Liver (tissue), 10 donors: ENCODE measurements around the gene SLC9A4. TPM values are rescaled to one million over a fixed set of nuclear protein-coding genes. Genes with fewer than 3 reads are reported as not detected.

Experiments used
- DNase-seq: peaks from one replicate; pipeline ENCODE4 v3.0.0-alpha.2; 2017; ENCODE audit warnings: low spot score
- H3K27ac ChIP-seq, 2 donors: one replicate each; pipeline ENCODE4 v1.7.0; 2013; ENCODE audit warnings: inconsistent platforms in 2 of 2, low read length in 2 of 2, control low read depth in 1 of 2, low read depth in 1 of 2, mild to moderate bottlenecking in 1 of 2
- H3K27me3 ChIP-seq, 4 donors: one replicate each; pipeline versions ENCODE4 v1.6.1 to v1.7.0; 2013; ENCODE audit warnings: low read length in 3 of 4, inconsistent platforms in 1 of 4, mild to moderate bottlenecking in 1 of 4, moderate library complexity in 1 of 4; ENCODE audit not compliant: control insufficient read depth in 4 of 4, insufficient read depth in 4 of 4
- H3K36me3 ChIP-seq, 4 donors: one replicate each; pipeline versions ENCODE4 v1.6.1 to v1.7.0; 2013; ENCODE audit warnings: low read length in 3 of 4, mild to moderate bottlenecking in 3 of 4, low read depth in 1 of 4, moderate library complexity in 1 of 4; ENCODE audit not compliant: control insufficient read depth in 4 of 4, insufficient read depth in 3 of 4
- H3K4me1 ChIP-seq, 4 donors: one replicate each; pipeline versions ENCODE4 v1.6.1 to v1.7.0; 2013; ENCODE audit warnings: low read length in 3 of 4, mild to moderate bottlenecking in 3 of 4, moderate library complexity in 1 of 4; ENCODE audit not compliant: control insufficient read depth in 4 of 4, insufficient read depth in 4 of 4
- H3K4me3 ChIP-seq, 3 donors: one replicate each; pipeline versions ENCODE4 v1.6.1 to v1.7.0; 2013; ENCODE audit warnings: low read length in 3 of 3, control low read depth in 1 of 3, low read depth in 1 of 3, mild to moderate bottlenecking in 1 of 3
- H3K9ac ChIP-seq, 2 donors: one replicate each; pipeline ENCODE4 v1.7.0; 2013; ENCODE audit warnings: low read length in 2 of 2, mild to moderate bottlenecking in 2 of 2, moderate library complexity in 2 of 2, control low read depth in 1 of 2, low read depth in 1 of 2
- H3K9me3 ChIP-seq, 4 donors: one replicate each; pipeline versions ENCODE4 v1.6.1 to v1.7.0; 2013; ENCODE audit warnings: low read length in 3 of 4; ENCODE audit not compliant: control insufficient read depth in 4 of 4
- EGR1 ChIP-seq, 2 donors: IDR thresholded peaks; 2 replicates each; pipeline ENCODE4 v1.6.1; 2016 to 2018; ENCODE audit warnings: antibody characterized with exemption in 2 of 2, low read depth in 2 of 2
- FOXA1 ChIP-seq: IDR thresholded peaks from 2 replicates; pipeline ENCODE4 v1.6.1; 2016; ENCODE audit warnings: antibody characterized with exemption
- FOXA2 ChIP-seq: IDR thresholded peaks from 2 replicates; pipeline ENCODE4 v1.6.1; 2016; ENCODE audit warnings: antibody characterized with exemption
- GABPA ChIP-seq, 2 donors: IDR thresholded peaks in 1 of 2; conservative IDR thresholded peaks in 1 of 2; 2 replicates each; pipeline ENCODE4 v1.6.1; 2016; ENCODE audit warnings: antibody characterized with exemption in 2 of 2, mild to moderate bottlenecking in 1 of 2, moderate library complexity in 1 of 2
- HNF4A ChIP-seq, 2 donors: conservative IDR thresholded peaks; 2 replicates each; pipeline ENCODE4 v1.6.1; 2016; ENCODE audit warnings: antibody characterized with exemption in 2 of 2, mild to moderate bottlenecking in 2 of 2
- HNF4G ChIP-seq: IDR thresholded peaks from 2 replicates; pipeline ENCODE4 v1.6.1; 2016; ENCODE audit warnings: antibody characterized with exemption
- JUND ChIP-seq, 2 donors: IDR thresholded peaks; 2 replicates each; pipeline ENCODE4 v1.6.1; 2016; ENCODE audit warnings: antibody characterized with exemption in 2 of 2
- NR2F2 ChIP-seq: IDR thresholded peaks from 2 replicates; pipeline ENCODE4 v1.6.1; 2016; ENCODE audit warnings: antibody characterized with exemption
- RXRA ChIP-seq, 2 donors: IDR thresholded peaks; 2 replicates each; pipeline ENCODE4 v1.6.1; 2017 to 2018; ENCODE audit warnings: antibody characterized with exemption in 2 of 2, mild to moderate bottlenecking in 1 of 2
- YY1 ChIP-seq: IDR thresholded peaks from 2 replicates; pipeline ENCODE4 v1.6.1; 2016; ENCODE audit warnings: antibody characterized with exemption, mild to moderate bottlenecking
- WGBS: extraction: QIAGEN DNeasy Blood & Tissue Kit; methylation state at CpG from one replicate; pipeline ENCODE4 v1.1.7; 2013; 5-methylcytosine and 5-hydroxymethylcytosine counted together
- polyA plus RNA-seq, 2 donors: library from polyadenylated mRNA; stranded (reverse) in 1 of 2; unstranded in 1 of 2; fragments of 200-250 nt in 1 of 2; fragments of >200 nt in 1 of 2; fragmentation: Nextera tagmentation in 1 of 2; extraction: Ambion mirVana in 1 of 2; gene quantifications; one replicate each; pipeline versions ENCODE4 v1.2.1 to v1.2.3, GENCODE V29; 2013 to 2015
- small RNA-seq: library from RNA; depleted of rRNA; stranded (forward); fragments of <200 nt; gene quantifications from one replicate; pipeline ENCODE3, GENCODE V24; 2014
- total RNA-seq, 2 donors: library from RNA; depleted of rRNA; stranded (reverse); fragments of >200 nt; gene quantifications; one replicate each; pipeline ENCODE4 v1.2.3, GENCODE V29; 2014
- TF ChIP-seq, protein P1 (sequence below): IDR thresholded peaks from 2 replicates; pipeline ENCODE4 v1.6.1; 2016; ENCODE audit warnings: antibody characterized with exemption
- TF ChIP-seq, protein P2 (sequence below): IDR thresholded peaks from 2 replicates; pipeline ENCODE4 v1.6.1; 2016; ENCODE audit warnings: antibody characterized with exemption, mild to moderate bottlenecking
- TF ChIP-seq, protein P3 (sequence below): IDR thresholded peaks from 2 replicates; pipeline ENCODE4 v1.6.1; 2016; ENCODE audit warnings: antibody characterized with exemption
- TF ChIP-seq, protein P4 (sequence below): IDR thresholded peaks from 2 replicates; pipeline ENCODE4 v1.6.1; 2016; ENCODE audit warnings: antibody characterized with exemption
- donor health status: healthy.
- donor health status: healthy.
- donor health status: healthy.
- donor health status: healthy.
- donor health status: healthy.

Gene SLC9A4
- total and polyA plus RNA-seq, 4 donors = not detected

DNA sequence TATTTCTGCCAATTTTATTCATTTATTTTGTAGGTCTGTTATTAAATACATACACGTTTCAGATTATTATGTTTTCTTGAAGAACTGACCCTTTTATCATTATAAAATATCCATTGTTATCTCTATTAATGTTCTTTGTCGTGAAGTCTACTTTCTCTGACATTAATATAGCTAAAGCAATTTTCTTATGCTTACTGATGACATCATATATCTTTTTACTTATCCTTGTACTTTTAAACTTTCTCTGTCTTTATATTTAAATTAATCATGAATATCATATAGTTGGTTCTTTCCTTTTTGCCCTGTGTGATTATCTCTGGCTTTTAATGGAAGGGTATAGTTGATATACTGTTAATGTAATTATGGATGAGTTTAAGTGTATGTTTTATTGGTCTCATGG is 109.8 kb downstream of the SLC9A4 start:
- Histone ChIP-seq H3K9ac (no peak overlapping the region), H3K4me1 (no peaks in the 10 kb centered on the region), H3K27me3 (peaks cover 0 to 2% (median 0%) of the 10 kb centered on the region in 4 donors), H3K9me3 (no peaks in the 10 kb centered on the region), H3K36me3 (no peaks in the 10 kb centered on the region), H3K27ac (no peak overlapping the region), H3K4me3 (no peak overlapping the region)
- TF ChIP-seq YY1 (no peak), FOXA1 (no peak), RXRA (IDR thresholded peaks at IDR 0.05) (no peak), NR2F2 (no peak), HNF4A (conservative IDR thresholded peaks at IDR 0.05) (no peak), EGR1 (IDR thresholded peaks at IDR 0.05; ENCODE audit: low read depth in 2 of 2) (no peak), GABPA (IDR thresholded peaks at IDR 0.05 in 1 of 2, conservative IDR thresholded peaks at IDR 0.05 in 1 of 2) (no peak), FOXA2 (no peak), HNF4G (no peak), JUND (IDR thresholded peaks at IDR 0.05) (no peak)
- TF ChIP-seq, protein P1, sequence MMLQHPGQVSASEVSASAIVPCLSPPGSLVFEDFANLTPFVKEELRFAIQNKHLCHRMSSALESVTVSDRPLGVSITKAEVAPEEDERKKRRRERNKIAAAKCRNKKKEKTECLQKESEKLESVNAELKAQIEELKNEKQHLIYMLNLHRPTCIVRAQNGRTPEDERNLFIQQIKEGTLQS = no peak
- TF ChIP-seq, protein P2, sequence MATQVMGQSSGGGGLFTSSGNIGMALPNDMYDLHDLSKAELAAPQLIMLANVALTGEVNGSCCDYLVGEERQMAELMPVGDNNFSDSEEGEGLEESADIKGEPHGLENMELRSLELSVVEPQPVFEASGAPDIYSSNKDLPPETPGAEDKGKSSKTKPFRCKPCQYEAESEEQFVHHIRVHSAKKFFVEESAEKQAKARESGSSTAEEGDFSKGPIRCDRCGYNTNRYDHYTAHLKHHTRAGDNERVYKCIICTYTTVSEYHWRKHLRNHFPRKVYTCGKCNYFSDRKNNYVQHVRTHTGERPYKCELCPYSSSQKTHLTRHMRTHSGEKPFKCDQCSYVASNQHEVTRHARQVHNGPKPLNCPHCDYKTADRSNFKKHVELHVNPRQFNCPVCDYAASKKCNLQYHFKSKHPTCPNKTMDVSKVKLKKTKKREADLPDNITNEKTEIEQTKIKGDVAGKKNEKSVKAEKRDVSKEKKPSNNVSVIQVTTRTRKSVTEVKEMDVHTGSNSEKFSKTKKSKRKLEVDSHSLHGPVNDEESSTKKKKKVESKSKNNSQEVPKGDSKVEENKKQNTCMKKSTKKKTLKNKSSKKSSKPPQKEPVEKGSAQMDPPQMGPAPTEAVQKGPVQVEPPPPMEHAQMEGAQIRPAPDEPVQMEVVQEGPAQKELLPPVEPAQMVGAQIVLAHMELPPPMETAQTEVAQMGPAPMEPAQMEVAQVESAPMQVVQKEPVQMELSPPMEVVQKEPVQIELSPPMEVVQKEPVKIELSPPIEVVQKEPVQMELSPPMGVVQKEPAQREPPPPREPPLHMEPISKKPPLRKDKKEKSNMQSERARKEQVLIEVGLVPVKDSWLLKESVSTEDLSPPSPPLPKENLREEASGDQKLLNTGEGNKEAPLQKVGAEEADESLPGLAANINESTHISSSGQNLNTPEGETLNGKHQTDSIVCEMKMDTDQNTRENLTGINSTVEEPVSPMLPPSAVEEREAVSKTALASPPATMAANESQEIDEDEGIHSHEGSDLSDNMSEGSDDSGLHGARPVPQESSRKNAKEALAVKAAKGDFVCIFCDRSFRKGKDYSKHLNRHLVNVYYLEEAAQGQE = no peak
- TF ChIP-seq, protein P3, sequence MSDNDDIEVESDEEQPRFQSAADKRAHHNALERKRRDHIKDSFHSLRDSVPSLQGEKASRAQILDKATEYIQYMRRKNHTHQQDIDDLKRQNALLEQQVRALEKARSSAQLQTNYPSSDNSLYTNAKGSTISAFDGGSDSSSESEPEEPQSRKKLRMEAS = no peak
- TF ChIP-seq, protein P4, sequence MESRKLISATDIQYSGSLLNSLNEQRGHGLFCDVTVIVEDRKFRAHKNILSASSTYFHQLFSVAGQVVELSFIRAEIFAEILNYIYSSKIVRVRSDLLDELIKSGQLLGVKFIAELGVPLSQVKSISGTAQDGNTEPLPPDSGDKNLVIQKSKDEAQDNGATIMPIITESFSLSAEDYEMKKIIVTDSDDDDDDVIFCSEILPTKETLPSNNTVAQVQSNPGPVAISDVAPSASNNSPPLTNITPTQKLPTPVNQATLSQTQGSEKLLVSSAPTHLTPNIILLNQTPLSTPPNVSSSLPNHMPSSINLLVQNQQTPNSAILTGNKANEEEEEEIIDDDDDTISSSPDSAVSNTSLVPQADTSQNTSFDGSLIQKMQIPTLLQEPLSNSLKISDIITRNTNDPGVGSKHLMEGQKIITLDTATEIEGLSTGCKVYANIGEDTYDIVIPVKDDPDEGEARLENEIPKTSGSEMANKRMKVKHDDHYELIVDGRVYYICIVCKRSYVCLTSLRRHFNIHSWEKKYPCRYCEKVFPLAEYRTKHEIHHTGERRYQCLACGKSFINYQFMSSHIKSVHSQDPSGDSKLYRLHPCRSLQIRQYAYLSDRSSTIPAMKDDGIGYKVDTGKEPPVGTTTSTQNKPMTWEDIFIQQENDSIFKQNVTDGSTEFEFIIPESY = no peak
- DNase-seq = no peak
- 74% methylated on average over 2 of the region's 2 CpGs for WGBS

Small RNAs within 50 kb of the gene (small RNA-seq; reads per million reads assigned to genes)
- 0.35 reads per million, percentile 38 among the genes with 10 or more reads in this experiment for gene MIR4772

Other genes starting within 250 kb of the SLC9A4 start
- 1 to 10 TPM in 1 of 2 donors, under 1 TPM in 1; 0.75 to 6.2 TPM for gene IL1RL1, start 161.7 kb upstream of the SLC9A4 start, total RNA-seq
- gene IL1RL1, start 161.7 kb upstream of the SLC9A4 start, polyA plus RNA-seq = 1 to 10 TPM; 1.3 to 5.2 TPM
- gene IL18R1, start 117.4 kb upstream of the SLC9A4 start, total RNA-seq = 10 to 100 TPM in 1 of 2 donors, 1 to 10 TPM in 1; 4.8 to 12.7 TPM
- 1 to 10 TPM; 4.9 to 7.0 TPM for gene IL18R1, start 117.4 kb upstream of the SLC9A4 start, polyA plus RNA-seq
- gene IL18RAP, start 50.1 kb upstream of the SLC9A4 start, total RNA-seq = 1 to 10 TPM; 2.1 to 7.3 TPM
- under 1 TPM; 0.14 to 0.63 TPM for gene IL18RAP, start 50.1 kb upstream of the SLC9A4 start, polyA plus RNA-seq
- under 1 TPM; under 0.01 to 0.05 TPM for gene SLC9A2, start 146.3 kb downstream of the SLC9A4 start, total RNA-seq
- under 1 TPM in 1 of 2 donors, not detected in 1; 0.01 TPM for gene SLC9A2, start 146.3 kb downstream of the SLC9A4 start, polyA plus RNA-seq